IMR-90 (cell line): Measurements from ENCODE around the gene PAK4. TPM values are rescaled to one million over a fixed set of nuclear protein-coding genes. Genes with fewer than 3 reads are reported as not detected.

ENCODE experiments used
- ATAC-seq: fragments of 200-7000 bp; cut with Tn5 transposase; 2 replicates; pipeline ENCODE4 v1.9.1; 2020; ENCODE audit warnings: low read depth, mild to moderate bottlenecking, moderate library complexity
- BruUV-seq: library from RNA; stranded (reverse); fragments of 400-500 nt; replicated peaks from 2 replicates; lab custom pipeline; 2021; lab: Mats Ljungman, UMichigan
- CTCF ChIA-PET: fragments of 300-600 bp; formaldehyde crosslinking; extraction: SDS; loops from one replicate; lab custom pipeline; 2021; ENCODE audit warnings: antibody characterized with exemption; lab: Yijun Ruan, JAX
- POLR2A ChIA-PET: fragments of 300-600 bp; sonication (Branson Sonifier 250); formaldehyde crosslinking; loops from one replicate; lab custom pipeline; 2022; ENCODE audit warnings: antibody characterized with exemption; ENCODE audit not compliant: unreplicated experiment; lab: Charles Lee
- DNase-seq: peaks from one replicate; pipeline ENCODE4 v3.0.0; 2013
- H2AFZ ChIP-seq: replicated peaks from 2 replicates; pipeline ENCODE3; 2013; ENCODE audit warnings: low read length, mild to moderate bottlenecking; ENCODE audit not compliant: poor library complexity
- H2AK5ac ChIP-seq: 2 replicates; pipeline ENCODE4 v1.6.1; 2013; ENCODE audit warnings: low read depth, low read length, inconsistent platforms
- H2AK9ac ChIP-seq: replicated peaks from 2 replicates; pipeline ENCODE3; 2013; ENCODE audit warnings: mild to moderate bottlenecking, low read depth, low read length, moderate library complexity; ENCODE audit not compliant: poor library complexity
- H2BK120ac ChIP-seq: 2 replicates; pipeline ENCODE4 v1.6.1; 2013; ENCODE audit warnings: low read depth, low read length, inconsistent platforms
- H2BK15ac ChIP-seq: 3 replicates; pipeline ENCODE4 v1.6.1; 2013; ENCODE audit warnings: low read depth, low read length, inconsistent platforms
- H2BK20ac ChIP-seq: 2 replicates; pipeline ENCODE4 v1.6.1; 2013; ENCODE audit warnings: low read depth, mild to moderate bottlenecking, inconsistent platforms, low read length, moderate library complexity
- H2BK5ac ChIP-seq: 2 replicates; pipeline ENCODE4 v1.6.1; 2013; ENCODE audit warnings: mild to moderate bottlenecking, low read depth, low read length, inconsistent platforms; ENCODE audit not compliant: poor library complexity, severe bottlenecking
- H3K14ac ChIP-seq: replicated peaks from 2 replicates; pipeline ENCODE4 v1.6.1; 2013; ENCODE audit warnings: low read depth, low read length, inconsistent platforms
- H3K18ac ChIP-seq: 2 replicates; pipeline ENCODE4 v1.6.1; 2013; ENCODE audit warnings: low read depth, low read length, control low read depth
- H3K23ac ChIP-seq: 2 replicates; pipeline ENCODE4 v1.6.1; 2013; ENCODE audit warnings: low read depth, low read length, inconsistent platforms
- H3K27ac ChIP-seq: 2 replicates; pipeline ENCODE4 v1.5.1; 2013; ENCODE audit warnings: mild to moderate bottlenecking, control low read depth, low read length; ENCODE audit not compliant: insufficient read depth
- H3K27me3 ChIP-seq: 2 replicates; pipeline ENCODE4 v1.6.1; 2013; ENCODE audit warnings: low read length; ENCODE audit not compliant: control insufficient read depth, insufficient read depth
- H3K36me3 ChIP-seq: 2 replicates; pipeline ENCODE4 v1.6.1; 2013; ENCODE audit warnings: low read length, mixed read lengths; ENCODE audit not compliant: control insufficient read depth, insufficient read depth
- H3K4ac ChIP-seq: 2 replicates; pipeline ENCODE4 v1.6.1; 2013; ENCODE audit warnings: low read depth, low read length, inconsistent platforms
- H3K4me1 ChIP-seq: 2 replicates; pipeline ENCODE4 v1.6.1; 2013; ENCODE audit warnings: low read length, mixed read lengths; ENCODE audit not compliant: control insufficient read depth, insufficient read depth
- H3K4me2 ChIP-seq: 2 replicates; pipeline ENCODE4 v1.6.1; 2013; ENCODE audit warnings: low read depth, mild to moderate bottlenecking, control low read depth, low read length, moderate library complexity
- H3K4me3 ChIP-seq: 2 replicates; pipeline ENCODE4 v1.5.1; 2013; ENCODE audit warnings: low read depth, mild to moderate bottlenecking, control low read depth, low read length, moderate library complexity; ENCODE audit not compliant: insufficient read depth
- H3K56ac ChIP-seq: 2 replicates; pipeline ENCODE4 v1.6.1; 2013; ENCODE audit warnings: low read length, inconsistent platforms; ENCODE audit not compliant: insufficient read depth; ENCODE audit errors: extremely low read depth
- H3K79me1 ChIP-seq, 2 experiments: 2 replicates each; pipeline ENCODE4 v1.6.1; 2013; ENCODE audit warnings: low read length in 2 of 2, inconsistent platforms in 1 of 2, low read depth in 1 of 2
- H3K9ac ChIP-seq: 2 replicates; pipeline ENCODE4 v1.6.1; 2013; ENCODE audit warnings: low read depth, low read length, control low read depth
- H3K9me1 ChIP-seq: 2 replicates; pipeline ENCODE4 v1.6.1; 2013; ENCODE audit warnings: low read length, inconsistent platforms; ENCODE audit not compliant: insufficient read depth
- H3K9me3 ChIP-seq: 2 replicates; pipeline ENCODE4 v1.6.1; 2013; ENCODE audit warnings: low read length; ENCODE audit not compliant: control insufficient read depth, insufficient read depth
- H4K20me1 ChIP-seq: 2 replicates; pipeline ENCODE4 v1.6.1; 2013; ENCODE audit warnings: low read length, inconsistent platforms; ENCODE audit not compliant: insufficient read depth
- H4K5ac ChIP-seq: 2 replicates; pipeline ENCODE4 v1.6.1; 2013; ENCODE audit warnings: mild to moderate bottlenecking, low read depth, low read length, control low read depth
- H4K8ac ChIP-seq, 2 experiments: 2 replicates each; pipeline ENCODE4 v1.6.1; 2013; ENCODE audit warnings: low read depth in 2 of 2, low read length in 2 of 2, control low read depth in 1 of 2, inconsistent platforms in 1 of 2
- H4K91ac ChIP-seq: 2 replicates; pipeline ENCODE4 v1.6.1; 2013; ENCODE audit warnings: low read depth, low read length, inconsistent platforms; ENCODE audit not compliant: insufficient read depth
- BHLHE40 ChIP-seq: fragments of 150-350 bp; IDR thresholded peaks from 2 replicates; pipeline ENCODE4 v1.6.1; 2016; ENCODE audit warnings: mild to moderate bottlenecking, low read depth, low read length
- CEBPB ChIP-seq: IDR thresholded peaks from 2 replicates; pipeline ENCODE4 v1.6.1; 2012; ENCODE audit warnings: low read depth, low read length, improper control_type of control experiment
- CHD1 ChIP-seq: IDR thresholded peaks from 2 replicates; pipeline ENCODE4 v1.6.1; 2012; ENCODE audit warnings: low read depth, low read length, improper control_type of control experiment
- CTCF ChIP-seq: conservative IDR thresholded peaks from 2 replicates; pipeline ENCODE4 v1.5.1; 2012; ENCODE audit warnings: mild to moderate bottlenecking, low read depth, low read length, improper control_type of control experiment
- ELK1 ChIP-seq: fragments of 150-350 bp; IDR thresholded peaks from 2 replicates; pipeline ENCODE4 v1.6.1; 2016; ENCODE audit warnings: low read depth, mild to moderate bottlenecking, low read length, moderate library complexity, borderline replicate concordance
- FOS ChIP-seq: fragments of 150-350 bp; IDR thresholded peaks from 2 replicates; pipeline ENCODE4 v1.6.1; 2016; ENCODE audit warnings: low read depth, low read length
- MAFK ChIP-seq: IDR thresholded peaks from 2 replicates; pipeline ENCODE4 v1.6.1; 2012; ENCODE audit warnings: low read depth, low read length, improper control_type of control experiment
- MAZ ChIP-seq: IDR thresholded peaks from 2 replicates; pipeline ENCODE4 v1.6.1; 2012; ENCODE audit warnings: low read depth, mild to moderate bottlenecking, low read length, improper control_type of control experiment, moderate library complexity, borderline replicate concordance
- MXI1 ChIP-seq: IDR thresholded peaks from 2 replicates; pipeline ENCODE4 v1.6.1; 2012; ENCODE audit warnings: low read depth, mild to moderate bottlenecking, low read length, moderate library complexity, borderline replicate concordance
- NFE2L2 ChIP-seq: fragments of 150-350 bp; IDR thresholded peaks from 2 replicates; pipeline ENCODE4 v1.6.1; 2016; ENCODE audit warnings: low read depth, mild to moderate bottlenecking, low read length
- POLR2A ChIP-seq: IDR thresholded peaks from 2 replicates; pipeline ENCODE4 v1.6.1; 2012; ENCODE audit warnings: mild to moderate bottlenecking, low read depth, low read length
- RAD21 ChIP-seq: IDR thresholded peaks from 2 replicates; pipeline ENCODE4 v1.6.1; 2012; ENCODE audit warnings: low read length, improper control_type of control experiment
- RCOR1 ChIP-seq: IDR thresholded peaks from 2 replicates; pipeline ENCODE4 v1.6.1; 2012; ENCODE audit warnings: mild to moderate bottlenecking, low read length, improper control_type of control experiment; ENCODE audit not compliant: insufficient replicate concordance
- RFX5 ChIP-seq: IDR thresholded peaks from 2 replicates; pipeline ENCODE4 v1.8.0; 2012; ENCODE audit warnings: low read depth, mild to moderate bottlenecking, low read length, moderate library complexity
- SMC3 ChIP-seq: fragments of 150-350 bp; IDR thresholded peaks from 2 replicates; pipeline ENCODE4 v1.6.1; 2016; ENCODE audit warnings: low read depth, mild to moderate bottlenecking, antibody characterized with exemption, low read length, moderate library complexity
- WGBS, 2 experiments: methylation state at CpG; one replicate each; pipeline versions ENCODE4 v1.1.5 to v1.1.7; 2013; ENCODE audit warnings: missing lambda C conversion rate in 2 of 2; ENCODE audit not compliant: insufficient read length in 1 of 2; ENCODE audit errors: extremely low coverage in 2 of 2; 5-methylcytosine and 5-hydroxymethylcytosine counted together
- dilution Hi-C: fragments of 300-500 bp; cut with HindIII; formaldehyde crosslinking; loops from one replicate; pipeline ENCODE4 v1.14.3; 2018; ENCODE audit warnings: low sequenced_read_pairs; ENCODE audit not compliant: unreplicated experiment
- in situ Hi-C: fragments of 300-500 bp; cut with MboI; formaldehyde crosslinking; loops from 3 replicates; pipeline ENCODE4 v1.14.3; 2019; ENCODE audit warnings: low sequenced_read_pairs, inconsistent platforms, mixed read lengths
- intact Hi-C: fragments of 100-400 bp; cut with micrococcal nuclease; formaldehyde crosslinking; loops from 2 replicates; pipeline ENCODE4 v1.10.0; 2022
- polyA plus RNA-seq, 3 experiments: library from polyadenylated mRNA; depleted of rRNA; stranded (reverse); fragments of >200 nt; gene quantifications; 2 replicates each; pipeline ENCODE4 v1.2.3, GENCODE V29; 2012; ENCODE audit warnings: low replicate concordance in 1 of 3
- total RNA-seq: library from RNA; depleted of rRNA; stranded (reverse); fragments of >200 nt; gene quantifications from 2 replicates; pipeline ENCODE4 v1.2.3, GENCODE V29; 2012
- TF ChIP-seq, protein P1 (sequence below): fragments of 150-350 bp; IDR thresholded peaks from 2 replicates; pipeline ENCODE4 v1.6.1; 2017; ENCODE audit warnings: mild to moderate bottlenecking, antibody characterized with exemption, low read length, low read depth

The PAK4 gene
- total and polyA plus RNA-seq, 2 of the 4 experiments (the other 2 are of a cell fraction) = 2.0 to 27.2 TPM

GRCh38 chr19:39200066-39200802 is 74.6 kb downstream of the PAK4 start:
- H2BK20ac ChIP-seq = no peak overlapping the region
- ATAC-seq (no peak), DNase-seq (no peak)
- H3K4me2 ChIP-seq = no peak overlapping the region
- no peaks in the 10 kb centered on the region for H3K36me3 ChIP-seq
- no peak overlapping the region for H2AK5ac ChIP-seq
- no peak overlapping the region for H3K27ac ChIP-seq
- H2BK15ac ChIP-seq = no peak overlapping the region
- H4K20me1 ChIP-seq = no peaks in the 10 kb centered on the region
- in situ Hi-C loops = loop anchor here (25.0 kb wide), 1 partner anchor 738 kb away; no protein-coding TSS in a partner anchor
- 81% methylated on average over 7 of the region's 32 CpGs; no CpG with 5 or more reads in 1 of the 2 experiments for WGBS, 2 experiments
- no peaks in the 10 kb centered on the region for H3K9me3 ChIP-seq
- BruUV-seq = no TSS peak
- ChIA-PET CTCF (no interaction called here), POLR2A (no interaction called here)
- no peaks in the 10 kb centered on the region for H3K79me1 ChIP-seq
- H3K14ac ChIP-seq = no peak overlapping the region
- H3K18ac ChIP-seq = no peak overlapping the region
- H3K4me1 ChIP-seq = no peaks in the 10 kb centered on the region; the same call in 1 of the 2 replicates
- H4K91ac ChIP-seq = no peak overlapping the region
- TF ChIP-seq RAD21 (no peak), RCOR1 (no peak), CTCF (no peak), BHLHE40 (no peak), FOS (no peak), MXI1 (no peak), ELK1 (no peak), SMC3 (no peak), CHD1 (no peak), CEBPB (no peak), NFE2L2 (no peak), MAZ (no peak), POLR2A (no peak), MAFK (no peak), RFX5 (no peak)
- TF ChIP-seq, protein P1, sequence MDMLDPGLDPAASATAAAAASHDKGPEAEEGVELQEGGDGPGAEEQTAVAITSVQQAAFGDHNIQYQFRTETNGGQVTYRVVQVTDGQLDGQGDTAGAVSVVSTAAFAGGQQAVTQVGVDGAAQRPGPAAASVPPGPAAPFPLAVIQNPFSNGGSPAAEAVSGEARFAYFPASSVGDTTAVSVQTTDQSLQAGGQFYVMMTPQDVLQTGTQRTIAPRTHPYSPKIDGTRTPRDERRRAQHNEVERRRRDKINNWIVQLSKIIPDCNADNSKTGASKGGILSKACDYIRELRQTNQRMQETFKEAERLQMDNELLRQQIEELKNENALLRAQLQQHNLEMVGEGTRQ = no peak
- no peak overlapping the region for H3K9ac ChIP-seq
- intact Hi-C loops = no loop called here
- H2BK5ac ChIP-seq = no peak overlapping the region
- no peak overlapping the region for H2AFZ ChIP-seq
- no peak overlapping the region for H3K56ac ChIP-seq
- no peak overlapping the region for H4K5ac ChIP-seq
- no peak overlapping the region for H3K4ac ChIP-seq
- no peak overlapping the region for H2AK9ac ChIP-seq
- H3K27me3 ChIP-seq = peaks cover 58% of the 10 kb centered on the region
- no peaks in the 10 kb centered on the region for H3K9me1 ChIP-seq
- H3K23ac ChIP-seq = no peak overlapping the region
- no peak overlapping the region for H4K8ac ChIP-seq
- dilution Hi-C loops = no loop called here
- H2BK120ac ChIP-seq = no peak overlapping the region
- no peak overlapping the region for H3K4me3 ChIP-seq
